ENCODE data around the gene TMBIM4.

DNA sequence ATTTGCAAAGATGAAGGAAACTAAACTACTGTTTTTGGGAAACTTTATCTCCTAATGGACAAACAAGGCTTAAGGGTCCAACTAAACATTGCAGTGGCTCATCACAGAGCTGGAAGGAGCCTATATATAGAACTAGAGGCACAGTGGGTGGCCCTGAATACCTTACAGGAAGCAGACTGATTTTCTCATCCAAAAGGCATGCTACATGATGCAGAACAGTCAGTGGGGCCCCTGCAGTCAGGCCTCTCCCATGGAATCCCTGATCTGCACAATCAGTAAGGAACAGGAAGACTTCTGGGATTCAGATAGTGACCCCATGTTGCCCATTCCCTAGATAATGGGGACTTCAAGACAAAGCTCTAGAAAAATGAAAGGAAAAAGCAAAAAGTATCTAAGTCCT, 37.4 kb downstream of the TMBIM4 start:
- TF ChIP-seq ZNF274 (IDR thresholded peaks at IDR 0.05; ENCODE audit: low read depth, low read length) (no peak), YY1 (IDR thresholded peaks at IDR 0.05; ENCODE audit: insufficient read depth, insufficient read length) (no peak), SUZ12 (IDR thresholded peaks at IDR 0.05; ENCODE audit: extremely low read depth, insufficient read depth, insufficient read length) (no peak)

Data from NT2/D1 (cell line).